MCF 10A (cell line): ENCODE data around the gene ZBTB9. TPM values are rescaled to one million over a fixed set of nuclear protein-coding genes. Genes with fewer than 3 reads are reported as not detected.

Source experiments
- BruUV-seq: library from RNA; stranded (reverse); fragments of 400-500 nt; replicated peaks from 2 replicates; lab custom pipeline; 2021; lab: Mats Ljungman, UMichigan
- CTCF ChIA-PET: fragments of 300-600 bp; sonication (Branson Sonifier 250); formaldehyde crosslinking; extraction: SDS; loops from one replicate; lab custom pipeline; 2021; ENCODE audit warnings: antibody characterized with exemption, inconsistent platforms; lab: Yijun Ruan, JAX
- POLR2A ChIA-PET: fragments of 300-600, 350-650 bp; sonication (Branson Sonifier 250); formaldehyde crosslinking; extraction: SDS; loops from one replicate; lab custom pipeline; 2020; ENCODE audit warnings: antibody characterized with exemption, inconsistent platforms; lab: Yijun Ruan, JAX
- DNase-seq: peaks from one replicate; pipeline ENCODE4 v3.0.0-alpha.2; 2018; ENCODE audit not compliant: unreplicated experiment
- H3K27ac Mint-ChIP-seq: one replicate; pipeline ENCODE4 v1.8.0; 2022; ENCODE audit warnings: mild to moderate bottlenecking, low read depth, mixed read lengths; ENCODE audit not compliant: unreplicated experiment
- H3K27me3 Mint-ChIP-seq: one replicate; pipeline ENCODE4 v1.8.0; 2022; ENCODE audit warnings: mixed read lengths; ENCODE audit not compliant: insufficient read depth, unreplicated experiment
- H3K36me3 Mint-ChIP-seq: one replicate; pipeline ENCODE4 v1.8.0; 2022; ENCODE audit warnings: mild to moderate bottlenecking, moderate library complexity, mixed read lengths; ENCODE audit not compliant: insufficient read depth, unreplicated experiment
- H3K4me1 Mint-ChIP-seq: one replicate; pipeline ENCODE4 v1.8.0; 2022; ENCODE audit warnings: mixed read lengths; ENCODE audit not compliant: insufficient read depth, unreplicated experiment
- H3K4me3 Mint-ChIP-seq: one replicate; pipeline ENCODE4 v1.8.0; 2022; ENCODE audit warnings: mild to moderate bottlenecking, moderate library complexity, mixed read lengths; ENCODE audit not compliant: unreplicated experiment
- H3K9me3 Mint-ChIP-seq: one replicate; pipeline ENCODE4 v1.8.0; 2022; ENCODE audit warnings: mixed read lengths; ENCODE audit not compliant: unreplicated experiment
- intact Hi-C: fragments of 100-400 bp; cut with micrococcal nuclease; formaldehyde crosslinking; loops from 2 replicates; pipeline ENCODE4 v1.14.1; 2022
- total RNA-seq: library from RNA; stranded (reverse); gene quantifications from 2 replicates; pipeline ENCODE4 v1.2.3, GENCODE V29; 2022
- TF ChIP-seq, protein P1 (sequence below): fragments of 200-600 bp; IDR thresholded peaks from one replicate; pipeline ENCODE4 v1.8.0; 2022; ENCODE audit warnings: antibody characterized with exemption, mild to moderate bottlenecking; ENCODE audit not compliant: unreplicated experiment

Gene ZBTB9
- total RNA-seq, 1 experiment from 2014 or later: 7.5 TPM

GRCh38 chr6:33413241-33414120 is 40.9 kb upstream of the ZBTB9 start:
- CTCF ChIA-PET: interaction anchor here (0.8 kb wide), 1 partner anchor 23 kb away, joined by 6 read pairs; no protein-coding TSS in a partner anchor
- Mint-ChIP-seq H3K4me3 (no peak overlapping the region), H3K27ac (no peak overlapping the region), H3K36me3 (peaks cover 41% of the 10 kb centered on the region), H3K9me3 (no peaks in the 10 kb centered on the region), H3K4me1 (peaks cover 43% of the 10 kb centered on the region), H3K27me3 (no peaks in the 10 kb centered on the region)
- POLR2A ChIA-PET: interaction anchor here (6.7 kb wide), 1 partner anchor 12 kb away, joined by 35 read pairs; no protein-coding TSS in a partner anchor
- intact Hi-C loops: no loop called here
- TF ChIP-seq, protein P1, sequence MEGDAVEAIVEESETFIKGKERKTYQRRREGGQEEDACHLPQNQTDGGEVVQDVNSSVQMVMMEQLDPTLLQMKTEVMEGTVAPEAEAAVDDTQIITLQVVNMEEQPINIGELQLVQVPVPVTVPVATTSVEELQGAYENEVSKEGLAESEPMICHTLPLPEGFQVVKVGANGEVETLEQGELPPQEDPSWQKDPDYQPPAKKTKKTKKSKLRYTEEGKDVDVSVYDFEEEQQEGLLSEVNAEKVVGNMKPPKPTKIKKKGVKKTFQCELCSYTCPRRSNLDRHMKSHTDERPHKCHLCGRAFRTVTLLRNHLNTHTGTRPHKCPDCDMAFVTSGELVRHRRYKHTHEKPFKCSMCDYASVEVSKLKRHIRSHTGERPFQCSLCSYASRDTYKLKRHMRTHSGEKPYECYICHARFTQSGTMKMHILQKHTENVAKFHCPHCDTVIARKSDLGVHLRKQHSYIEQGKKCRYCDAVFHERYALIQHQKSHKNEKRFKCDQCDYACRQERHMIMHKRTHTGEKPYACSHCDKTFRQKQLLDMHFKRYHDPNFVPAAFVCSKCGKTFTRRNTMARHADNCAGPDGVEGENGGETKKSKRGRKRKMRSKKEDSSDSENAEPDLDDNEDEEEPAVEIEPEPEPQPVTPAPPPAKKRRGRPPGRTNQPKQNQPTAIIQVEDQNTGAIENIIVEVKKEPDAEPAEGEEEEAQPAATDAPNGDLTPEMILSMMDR: no peak
- no TSS peak for BruUV-seq
- no peak for DNase-seq

DNA sequence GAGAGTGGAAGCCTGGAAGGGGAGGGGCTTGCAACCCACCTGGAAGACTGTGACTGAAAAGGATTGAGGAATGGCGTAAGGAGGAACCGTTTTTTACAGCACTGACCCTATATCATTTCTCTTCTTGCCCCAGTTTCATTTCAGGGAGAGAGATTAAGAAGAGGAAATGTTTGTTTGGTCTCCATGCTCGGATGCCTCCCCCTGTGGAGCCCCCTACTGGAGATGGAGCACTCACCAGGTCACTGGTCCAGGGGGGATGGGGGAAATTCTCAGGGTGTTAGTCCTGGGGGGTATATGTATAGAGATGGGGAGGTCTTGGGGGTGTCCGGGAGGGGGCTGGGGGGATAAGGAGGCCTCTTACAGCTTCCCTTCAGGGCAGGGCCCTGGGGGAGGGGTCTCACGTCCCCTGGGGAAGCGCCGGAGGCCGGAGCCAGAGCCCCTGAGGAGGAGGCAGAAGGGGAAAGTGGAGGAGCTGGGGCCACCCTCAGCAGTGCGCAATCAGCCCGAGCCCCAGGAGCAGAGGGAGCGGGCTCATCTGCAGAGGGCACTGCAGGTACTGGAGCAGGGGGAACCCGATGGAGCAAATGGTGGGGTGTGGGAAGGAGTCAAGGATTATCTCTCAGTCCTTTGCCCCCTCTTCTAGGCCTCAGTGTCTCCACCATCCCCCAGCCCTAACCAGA is 39.6 kb upstream of the ZBTB9 start:
- H3K27ac Mint-ChIP-seq: no peak overlapping the region
- TF ChIP-seq, protein P1: peak; percentile 13
- POLR2A ChIA-PET: interaction anchor here (0.8 to 6.7 kb wide), 2 partner anchors 11 to 280 kb away, joined by 3 to 35 read pairs; no protein-coding TSS in a partner anchor
- BruUV-seq: no TSS peak
- no peak for DNase-seq
- H3K27me3 Mint-ChIP-seq: no peaks in the 10 kb centered on the region
- CTCF ChIA-PET: interaction anchor here (0.8 kb wide), 1 partner anchor 24 kb away, joined by 6 read pairs; no protein-coding TSS in a partner anchor
- intact Hi-C loops: no loop called here
- peak overlapping the region; percentile 15 for H3K4me3 Mint-ChIP-seq
- peaks cover 41% of the 10 kb centered on the region for H3K36me3 Mint-ChIP-seq
- H3K9me3 Mint-ChIP-seq: no peaks in the 10 kb centered on the region
- H3K4me1 Mint-ChIP-seq: peaks cover 40% of the 10 kb centered on the region

DNA sequence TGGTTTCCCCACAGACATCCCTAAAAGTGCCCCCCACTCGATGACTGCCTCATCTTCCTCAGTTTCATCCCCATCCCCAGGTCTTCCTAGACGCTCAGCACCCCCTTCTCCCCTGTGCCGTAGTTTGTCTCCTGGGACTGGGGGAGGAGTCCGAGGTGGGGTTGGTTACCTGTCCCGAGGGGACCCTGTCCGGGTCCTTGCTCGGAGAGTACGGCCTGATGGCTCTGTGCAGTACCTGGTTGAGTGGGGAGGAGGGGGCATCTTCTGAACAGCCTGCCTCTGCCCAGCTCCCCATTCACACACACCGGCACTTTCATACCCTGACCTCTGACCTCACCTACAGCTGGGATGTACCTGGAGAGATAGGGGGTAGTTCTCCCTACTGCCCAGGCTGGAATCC is 38.5 kb upstream of the ZBTB9 start:
- H3K27me3 Mint-ChIP-seq: no peaks in the 10 kb centered on the region
- H3K9me3 Mint-ChIP-seq: no peaks in the 10 kb centered on the region
- DNase-seq: no peak
- H3K4me1 Mint-ChIP-seq: peaks cover 36% of the 10 kb centered on the region
- intact Hi-C loops: no loop called here
- H3K36me3 Mint-ChIP-seq: peaks cover 41% of the 10 kb centered on the region
- POLR2A ChIA-PET: interaction anchor here (0.8 to 3.4 kb wide), 3 partner anchors 10 to 279 kb away, joined by 3 to 23 read pairs (median 19); partner anchors contain the start of gene ZBTB9
- no peak overlapping the region for H3K27ac Mint-ChIP-seq
- no TSS peak for BruUV-seq
- CTCF ChIA-PET: no interaction called here
- peak overlapping the region; percentile 94 for H3K4me3 Mint-ChIP-seq
- TF ChIP-seq, protein P1: no peak
